Ectodermal cell (in vitro differentiated cells): ENCODE results near the gene CHST8.
A peak's percentile ranks its signal among the peaks of the same experiment; 100 is the strongest.
"Not testable (repeated sequence)": the region's sequence is repeated elsewhere in the genome, so short reads cannot be mapped to it uniquely, and the experiment has no call there.

ENCODE experiments used
- H3K27ac ChIP-seq: 2 replicates; pipeline ENCODE4 v1.7.0; 2013; ENCODE audit warnings: mild to moderate bottlenecking, low read depth, low read length; ENCODE audit not compliant: insufficient read depth, poor library complexity, severe bottlenecking
- H3K27me3 ChIP-seq: 2 replicates; pipeline ENCODE4 v1.7.0; 2013; ENCODE audit warnings: mild to moderate bottlenecking, low read length; ENCODE audit not compliant: insufficient read depth, control insufficient read depth, poor library complexity, severe bottlenecking
- H3K36me3 ChIP-seq: one replicate; pipeline ENCODE4 v1.7.0; 2013; ENCODE audit warnings: low read length; ENCODE audit not compliant: control insufficient read depth, insufficient read depth
- H3K4me1 ChIP-seq: one replicate; pipeline ENCODE4 v1.7.0; 2013; ENCODE audit warnings: low read length; ENCODE audit not compliant: control insufficient read depth, insufficient read depth
- H3K4me3 ChIP-seq: 2 replicates; pipeline ENCODE4 v1.7.0; 2013; ENCODE audit warnings: low read depth, low read length, control low read depth; ENCODE audit not compliant: insufficient read depth
- H3K9me3 ChIP-seq: 2 replicates; pipeline ENCODE4 v1.7.0; 2013; ENCODE audit warnings: mild to moderate bottlenecking, low read length, moderate library complexity; ENCODE audit not compliant: control insufficient read depth
- WGBS, 2 experiments: methylation state at CpG; one replicate each; pipeline ENCODE4 v1.1.7; 2013; ENCODE audit warnings: missing lambda C conversion rate in 2 of 2; 5-methylcytosine and 5-hydroxymethylcytosine counted together

CHST8 gene

DNA sequence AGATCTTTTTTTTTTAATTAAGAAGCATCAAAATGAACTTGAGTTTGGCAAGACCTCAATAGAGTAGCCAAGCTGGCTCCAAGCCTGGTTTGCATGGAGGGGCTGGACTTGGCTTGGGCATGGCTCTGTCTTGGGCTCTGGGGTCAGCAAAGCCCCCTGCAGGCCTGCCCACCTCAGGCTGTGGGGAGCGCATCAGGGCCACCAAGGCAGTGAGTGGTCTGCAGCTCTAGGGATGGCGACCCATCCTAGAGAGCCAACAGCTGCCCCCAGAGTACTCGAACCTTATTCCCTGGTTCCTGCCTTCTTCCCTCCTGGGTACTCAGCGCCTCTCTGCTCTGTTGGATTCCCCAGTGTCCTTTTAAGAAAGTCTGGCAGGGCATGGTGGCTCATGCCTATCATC is 5.4 kb upstream of the CHST8 start:
- H3K36me3 ChIP-seq, result no peaks in the 10 kb centered on the region
- no peak overlapping the region for H3K4me3 ChIP-seq
- H3K4me1 ChIP-seq, result no peaks in the 10 kb centered on the region
- peaks cover 38% of the 10 kb centered on the region for H3K27me3 ChIP-seq
- 86 to 89% methylated on average over 4 of the region's 4 CpGs for WGBS, 2 experiments
- H3K9me3 ChIP-seq, result no peaks in the 10 kb centered on the region
- H3K27ac ChIP-seq, result no peak overlapping the region

DNA sequence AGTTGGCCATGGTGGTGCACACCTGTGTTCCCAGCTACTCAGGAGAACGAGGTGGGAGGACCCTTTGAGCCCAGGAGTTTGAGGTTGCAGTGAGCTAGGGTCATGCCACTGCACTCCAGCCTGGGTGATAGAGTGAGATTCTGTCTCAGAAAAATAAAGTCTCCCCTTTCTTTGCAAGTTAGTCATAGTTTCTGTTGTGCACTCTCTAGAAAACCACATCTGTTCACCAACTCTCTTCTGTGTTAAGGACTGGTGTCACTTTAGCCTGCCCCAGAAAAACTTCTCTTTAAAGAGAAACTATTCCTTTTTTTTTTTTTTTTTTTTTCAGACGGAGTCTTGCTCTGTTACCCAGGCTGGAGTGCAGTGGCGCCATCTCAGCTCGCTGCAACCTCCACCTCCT is 4.9 kb upstream of the CHST8 start:
- H3K27me3 ChIP-seq, result peaks cover 43% of the 10 kb centered on the region
- H3K9me3 ChIP-seq, result no peaks in the 10 kb centered on the region
- no peaks in the 10 kb centered on the region for H3K36me3 ChIP-seq
- H3K4me1 ChIP-seq, result no peaks in the 10 kb centered on the region
- 82 to 86% methylated on average over 4 of the region's 4 CpGs for WGBS, 2 experiments
- H3K27ac ChIP-seq, result no peak overlapping the region
- H3K4me3 ChIP-seq, result no peak overlapping the region

DNA sequence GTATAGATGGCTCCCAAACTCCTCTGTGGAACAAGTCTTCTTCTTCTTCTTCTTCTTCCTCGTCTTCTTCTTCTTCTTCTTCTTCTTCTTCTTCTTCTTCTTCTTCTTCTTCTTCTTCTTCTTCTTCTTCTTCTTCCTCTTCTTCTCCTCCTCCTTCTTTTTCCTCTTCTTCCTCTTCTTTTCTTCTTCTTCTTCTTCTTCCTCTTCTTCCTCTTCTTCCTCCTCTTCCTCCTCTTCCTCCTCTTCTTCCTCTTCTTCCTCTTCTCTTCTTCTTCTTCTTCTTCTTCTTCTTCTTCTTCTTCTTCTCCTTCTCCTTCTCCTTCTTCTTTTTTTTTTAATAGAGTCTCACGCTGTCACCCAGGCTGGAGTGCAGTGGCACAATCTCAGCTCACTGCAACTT is 3.4 kb upstream of the CHST8 start:
- H3K27me3 ChIP-seq, result peaks cover 58% of the 10 kb centered on the region
- H3K4me3 ChIP-seq, H3K36me3 ChIP-seq, H3K27ac ChIP-seq, H3K4me1 ChIP-seq, H3K9me3 ChIP-seq: not testable (repeated sequence)
- WGBS, 2 experiments, result 83 to 92% methylated on average over 1 of the region's 2 CpGs

DNA sequence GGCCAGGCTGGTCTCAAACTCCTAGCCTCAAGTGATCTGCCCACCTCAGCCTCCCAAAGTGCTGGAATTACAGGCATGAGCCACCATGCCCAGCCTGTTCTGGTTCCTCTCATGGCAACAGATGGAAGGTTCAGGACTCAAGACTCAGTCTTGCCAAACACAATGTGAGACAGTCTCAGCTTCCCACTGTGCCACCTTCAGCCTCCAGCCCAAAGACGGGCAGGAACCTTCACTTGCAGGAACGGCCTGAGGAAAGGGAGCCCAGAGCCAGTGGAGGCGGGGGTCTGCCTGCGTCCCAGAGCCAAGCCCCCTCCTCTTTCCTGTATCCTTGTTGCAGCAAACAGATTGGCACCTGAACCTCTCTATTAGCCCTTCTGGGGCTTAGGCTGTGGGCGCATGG is 2.9 kb upstream of the CHST8 start:
- Histone ChIP-seq H3K9me3 (no peaks in the 10 kb centered on the region), H3K4me3 (no peak overlapping the region), H3K36me3 (no peaks in the 10 kb centered on the region), H3K27me3 (peaks cover 63% of the 10 kb centered on the region), H3K27ac (no peak overlapping the region), H3K4me1 (peaks cover 10% of the 10 kb centered on the region)
- WGBS, 2 experiments, result 86% methylated on average over 5 of the region's 5 CpGs

DNA sequence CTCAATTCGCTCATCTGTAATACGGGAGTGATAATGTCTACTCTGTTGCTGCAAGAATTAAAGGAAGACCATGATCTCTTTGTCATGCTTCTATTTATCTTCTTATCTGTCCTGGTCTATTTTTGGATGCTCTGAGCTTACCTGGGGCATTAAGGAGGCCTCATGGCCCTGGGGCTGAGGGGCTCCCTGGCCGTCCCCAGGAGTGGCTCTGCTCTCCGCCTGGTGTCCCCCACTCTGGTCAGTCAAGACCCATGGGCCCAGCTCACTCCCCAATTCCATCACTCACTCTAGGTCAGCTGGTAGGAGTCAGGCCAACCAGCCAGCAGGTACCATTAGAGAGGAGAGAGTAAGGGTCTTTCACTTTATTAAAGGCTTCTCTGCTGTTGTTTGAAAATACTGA is 1.1 kb upstream of the CHST8 start:
- H3K4me1 ChIP-seq, result peaks cover 10% of the 10 kb centered on the region
- no peak overlapping the region for H3K27ac ChIP-seq
- 93 to 94% methylated on average over 4 of the region's 4 CpGs for WGBS, 2 experiments
- H3K27me3 ChIP-seq, result peaks cover 81% of the 10 kb centered on the region
- no peaks in the 10 kb centered on the region for H3K9me3 ChIP-seq
- no peaks in the 10 kb centered on the region for H3K36me3 ChIP-seq
- no peak overlapping the region for H3K4me3 ChIP-seq

DNA sequence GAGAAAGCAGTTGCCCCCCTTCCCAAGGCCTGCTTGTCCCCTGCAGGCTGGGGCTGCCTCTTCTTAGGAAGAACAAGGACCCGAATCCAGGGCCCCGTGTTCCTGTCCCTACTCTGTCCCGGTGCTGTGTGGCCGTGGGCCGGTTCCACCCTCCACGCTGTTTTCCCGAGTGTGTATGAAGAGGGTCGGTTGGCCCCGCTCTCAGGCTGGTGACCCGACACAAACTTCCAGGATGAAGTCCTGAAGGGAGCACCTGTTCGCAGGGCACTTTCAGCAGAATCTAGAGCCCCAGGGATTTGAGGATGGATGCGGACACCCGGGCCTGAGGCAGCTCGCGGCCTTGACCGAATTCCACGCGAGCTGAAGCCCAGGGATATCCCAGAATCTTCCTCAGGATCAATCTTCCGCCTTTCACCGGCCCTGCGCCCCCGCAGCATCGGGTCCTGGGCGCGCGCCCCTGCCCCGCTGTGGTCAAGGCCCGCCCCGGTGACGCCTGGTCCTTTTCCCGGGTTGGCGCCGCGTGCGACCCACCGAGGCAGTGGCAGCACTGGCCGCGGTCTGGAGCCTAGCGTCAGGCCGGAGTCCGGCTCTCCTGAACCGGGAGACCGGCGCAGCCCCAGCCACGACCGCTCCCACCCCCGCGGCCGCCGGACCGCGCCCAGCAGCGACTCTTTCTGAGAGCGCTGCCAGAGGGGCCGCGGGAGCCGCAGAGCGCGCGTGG is 528 bp upstream of the CHST8 start:
- Histone ChIP-seq H3K4me3 (peak overlapping the region; percentile 52), H3K27me3 (peaks cover 82% of the 10 kb centered on the region)

DNA sequence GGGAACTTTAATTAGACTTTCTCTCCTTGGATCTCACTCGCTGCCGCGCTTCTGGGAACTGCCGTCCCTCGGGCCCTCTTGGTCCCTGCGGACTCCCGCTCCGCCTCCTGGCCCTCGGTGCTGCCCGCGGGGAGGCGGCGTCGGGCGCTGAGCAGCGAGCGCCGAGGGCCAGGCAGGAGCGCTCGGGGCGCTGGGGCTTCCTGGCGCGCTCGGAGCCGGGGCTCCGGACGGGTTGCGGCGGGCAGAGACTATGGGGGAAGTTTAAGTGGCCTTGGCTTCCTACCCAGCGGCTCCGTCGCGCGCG is 704 bp downstream of the CHST8 start:
- 0 to 1% methylated on average over 35 of the region's 35 CpGs for WGBS, 2 experiments
- peak overlapping the region; percentile 52 for H3K4me3 ChIP-seq
- no peaks in the 10 kb centered on the region for H3K9me3 ChIP-seq
- H3K27me3 ChIP-seq, result peaks cover 85% of the 10 kb centered on the region
- peaks cover 10% of the 10 kb centered on the region for H3K4me1 ChIP-seq
- no peak overlapping the region for H3K27ac ChIP-seq
- no peaks in the 10 kb centered on the region for H3K36me3 ChIP-seq

More for the DNA sequence above, 528 bp upstream of the CHST8 start:
- H3K36me3 ChIP-seq, result no peaks in the 10 kb centered on the region
- WGBS, 2 experiments, result 17% methylated on average over 60 of the region's 60 CpGs
- no peak overlapping the region for H3K27ac ChIP-seq
- peaks cover 10% of the 10 kb centered on the region for H3K4me1 ChIP-seq
- no peaks in the 10 kb centered on the region for H3K9me3 ChIP-seq

DNA sequence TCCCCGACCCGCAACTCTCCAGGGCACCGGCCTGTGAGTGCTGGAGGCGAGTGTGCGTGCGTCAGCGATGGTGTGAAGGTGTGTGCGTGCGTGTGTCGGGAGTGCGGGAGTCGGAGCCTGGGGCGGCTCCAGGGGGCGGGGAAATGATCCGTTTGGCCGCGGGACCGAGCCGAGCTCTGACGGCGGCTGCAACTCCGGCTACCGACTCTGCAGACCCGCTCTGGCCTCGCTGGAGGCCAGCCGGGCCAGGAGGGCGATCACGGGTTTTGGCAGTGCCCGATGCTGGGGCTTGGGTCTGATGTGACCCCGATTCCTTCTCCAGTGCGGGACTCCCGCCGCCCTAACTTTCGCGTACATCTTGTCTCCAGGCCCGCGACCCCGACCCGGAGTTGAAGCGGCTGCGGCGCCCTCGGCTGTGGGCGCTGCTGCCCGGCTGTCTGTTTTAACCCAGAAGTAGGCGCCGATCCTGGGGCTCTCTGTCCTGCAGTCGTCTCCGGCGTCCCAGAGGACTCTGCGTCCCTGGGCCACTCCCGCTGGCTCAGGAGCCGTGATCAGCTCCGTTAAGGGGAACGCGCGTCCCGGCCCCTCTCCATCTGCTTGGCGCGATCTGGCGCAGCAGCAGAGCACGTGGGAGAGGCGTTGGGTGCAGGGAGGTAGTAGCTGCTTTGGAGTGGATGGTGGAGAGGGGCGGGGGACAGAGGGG is 1.2 kb downstream of the CHST8 start:
- no peak overlapping the region for H3K27ac ChIP-seq
- H3K27me3 ChIP-seq, result peaks cover 80% of the 10 kb centered on the region
- 1 to 2% methylated on average over 64 of the region's 64 CpGs for whole genome bisulfite sequencing, 2 experiments
- no peaks in the 10 kb centered on the region for H3K36me3 ChIP-seq
- peak overlapping the region; percentile 52 for H3K4me3 ChIP-seq
- no peaks in the 10 kb centered on the region for H3K9me3 ChIP-seq
- H3K4me1 ChIP-seq, result peaks cover 10% of the 10 kb centered on the region

DNA sequence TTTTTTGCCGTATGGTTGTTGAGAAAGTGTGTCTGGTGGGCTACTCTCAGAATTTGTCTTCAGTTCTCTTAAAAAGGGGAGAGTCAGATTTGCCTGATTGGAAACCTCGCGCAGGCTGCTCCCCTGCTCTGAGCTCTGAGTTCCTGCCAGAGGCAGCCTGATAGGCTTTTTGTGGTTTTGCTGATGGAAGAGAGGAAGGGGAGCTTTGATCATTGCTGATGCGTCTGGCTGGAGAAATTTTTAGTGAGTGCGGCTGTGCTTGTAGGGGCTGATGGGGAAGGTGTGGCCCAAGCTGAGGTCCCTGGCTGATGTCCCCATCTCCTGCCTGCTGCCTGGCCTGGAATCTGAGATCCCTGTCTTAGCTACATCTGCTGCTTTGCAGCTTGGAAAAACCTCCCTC is 2.8 kb downstream of the CHST8 start:
- H3K27ac ChIP-seq, result no peak overlapping the region
- H3K9me3 ChIP-seq, result no peaks in the 10 kb centered on the region
- H3K4me1 ChIP-seq, result peaks cover 10% of the 10 kb centered on the region
- no peak overlapping the region for H3K4me3 ChIP-seq
- H3K27me3 ChIP-seq, result peaks cover 64% of the 10 kb centered on the region
- no peaks in the 10 kb centered on the region for H3K36me3 ChIP-seq
- WGBS, 2 experiments, result 87 to 88% methylated on average over 5 of the region's 5 CpGs

DNA sequence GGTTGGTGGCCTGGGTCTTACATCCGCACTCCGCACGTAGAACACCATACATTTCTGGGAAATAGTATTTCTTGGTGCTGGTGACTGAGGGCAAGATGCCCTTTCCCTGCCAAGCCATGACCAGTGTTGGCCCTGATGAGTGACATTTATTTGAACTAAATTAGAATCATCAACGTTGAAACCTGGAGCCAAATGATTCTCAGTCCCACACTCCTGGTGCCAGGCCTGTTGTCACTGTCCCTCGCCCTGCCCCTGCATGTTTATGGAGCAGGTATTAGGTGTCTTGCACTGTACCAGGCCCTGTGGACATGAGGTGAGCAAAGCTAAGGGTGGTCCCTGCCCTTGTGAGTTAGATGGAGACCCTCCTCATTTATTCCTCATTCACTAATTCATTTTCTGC is 5.8 kb downstream of the CHST8 start:
- no peaks in the 10 kb centered on the region for H3K9me3 ChIP-seq
- H3K27ac ChIP-seq, result no peak overlapping the region
- H3K36me3 ChIP-seq, result no peaks in the 10 kb centered on the region
- H3K4me3 ChIP-seq, result no peak overlapping the region
- 87 to 89% methylated on average over 5 of the region's 5 CpGs for WGBS, 2 experiments
- H3K4me1 ChIP-seq, result peaks cover 8% of the 10 kb centered on the region
- H3K27me3 ChIP-seq, result peaks cover 35% of the 10 kb centered on the region
